Measurements from ENCODE around the gene THEMIS2.
A peak's percentile ranks its signal among the peaks of the same experiment; 100 is the strongest.
"Not testable (repeated sequence)": the region's sequence is repeated elsewhere in the genome, so short reads cannot be mapped to it uniquely, and the experiment has no call there.

The THEMIS2 gene

GRCh38 chr1:27862671-27863537 lies 9.4 kb upstream of the THEMIS2 start:
- DNase-seq (ENCODE audit: low read depth in 2 of 3, low spot score in 1 of 3) = no peak

- no peak for DNase-seq (ENCODE audit: low read depth in 2 of 3, low spot score in 1 of 3)
These were observed 8.8 kb upstream of the THEMIS2 start for GRCh38 chr1:27863538-27863915.

- DNase-seq (ENCODE audit: low read depth in 2 of 3, low spot score in 1 of 3) = no peak
These were observed 8.0 kb upstream of the THEMIS2 start for GRCh38 chr1:27864264-27864895.

- DNase-seq (ENCODE audit: low read depth in 2 of 3, low spot score in 1 of 3) = no peak
These were observed 6.5 kb upstream of the THEMIS2 start for GRCh38 chr1:27865821-27866220.

GRCh38 chr1:27868556-27868931 lies 3.8 kb upstream of the THEMIS2 start:
- no peak for DNase-seq (ENCODE audit: low read depth in 2 of 3, low spot score in 1 of 3)

GRCh38 chr1:27868932-27869718 lies 3.2 kb upstream of the THEMIS2 start:
- DNase-seq (ENCODE audit: low read depth in 2 of 3, low spot score in 1 of 3) = peak in 1 of 3 donors; percentile 48

GRCh38 chr1:27869719-27870085 lies 2.6 kb upstream of the THEMIS2 start:
- no peak for DNase-seq (ENCODE audit: low read depth in 2 of 3, low spot score in 1 of 3)

GRCh38 chr1:27871076-27871475 lies 1.3 kb upstream of the THEMIS2 start:
- DNase-seq (ENCODE audit: low read depth in 2 of 3, low spot score in 1 of 3) = not testable (repeated sequence)

GRCh38 chr1:27872802-27873551 lies 633 bp downstream of the THEMIS2 start:
- DNase-seq (ENCODE audit: low read depth in 2 of 3, low spot score in 1 of 3) = no peak

- DNase-seq (ENCODE audit: low read depth in 2 of 3, low spot score in 1 of 3) = no peak
These were observed 1.5 kb downstream of the THEMIS2 start for GRCh38 chr1:27873671-27874384.

GRCh38 chr1:27876341-27877114 lies 4.2 kb downstream of the THEMIS2 start:
- DNase-seq (ENCODE audit: low read depth in 2 of 3, low spot score in 1 of 3) = no peak

- DNase-seq (ENCODE audit: low read depth in 2 of 3, low spot score in 1 of 3) = no peak
These were observed 4.7 kb downstream of the THEMIS2 start for GRCh38 chr1:27877115-27877416.

- DNase-seq (ENCODE audit: low read depth in 2 of 3, low spot score in 1 of 3) = no peak
These were observed 5.7 kb downstream of the THEMIS2 start for GRCh38 chr1:27878039-27878438.

GRCh38 chr1:27878787-27879335 lies 6.5 kb downstream of the THEMIS2 start:
- no peak for DNase-seq (ENCODE audit: low read depth in 2 of 3, low spot score in 1 of 3)

- DNase-seq (ENCODE audit: low read depth in 2 of 3, low spot score in 1 of 3) = no peak
These were observed 7.2 kb downstream of the THEMIS2 start for GRCh38 chr1:27879374-27880082.

GRCh38 chr1:27882543-27882903 lies 10.2 kb downstream of the THEMIS2 start:
- no peak for DNase-seq (ENCODE audit: low read depth in 2 of 3, low spot score in 1 of 3)

- no peak for DNase-seq (ENCODE audit: low read depth in 2 of 3, low spot score in 1 of 3)
These were observed 11.2 kb downstream of the THEMIS2 start for GRCh38 chr1:27883536-27883935.

GRCh38 chr1:27884006-27884954 lies 11.9 kb downstream of the THEMIS2 start:
- DNase-seq (ENCODE audit: low read depth in 2 of 3, low spot score in 1 of 3) = no peak
